A673 (cell line): ENCODE measurements around the gene SLC8A2. TPM values are rescaled to one million over a fixed set of nuclear protein-coding genes. Genes with fewer than 3 reads are reported as not detected.
A peak's percentile ranks its signal among the peaks of the same experiment; 100 is the strongest.

Experiments
- BruUV-seq: library from RNA; stranded (reverse); fragments of 400-500 nt; replicated peaks from 2 replicates; lab custom pipeline; 2021; lab: Mats Ljungman, UMichigan
- CTCF ChIA-PET: fragments of 300-600 bp; sonication (Branson Sonifier 250); formaldehyde crosslinking; loops from one replicate; lab custom pipeline; 2022; ENCODE audit warnings: antibody characterized with exemption; lab: Charles Lee
- POLR2A ChIA-PET: fragments of 300-600 bp; sonication (Branson Sonifier 250); formaldehyde crosslinking; loops from one replicate; lab custom pipeline; 2022; ENCODE audit warnings: antibody characterized with exemption; ENCODE audit not compliant: low non-redundant PET; lab: Charles Lee
- DNase-seq: peaks from one replicate; pipeline ENCODE4 v3.0.0-alpha.2; 2015; ENCODE audit warnings: low spot score
- H3K27ac ChIP-seq: fragments of 200-600 bp; sonication (generic); 2 replicates; pipeline ENCODE4 v1.5.1; 2016; ENCODE audit warnings: mixed run types, low read depth, mild to moderate bottlenecking, mixed read lengths, antibody characterized with exemption, low read length; ENCODE audit not compliant: poor library complexity, severe bottlenecking
- H3K27me3 ChIP-seq: fragments of 200-600 bp; sonication (generic); replicated peaks from 2 replicates; pipeline ENCODE4 v1.6.1; 2017; ENCODE audit warnings: mixed run types, low read depth, mild to moderate bottlenecking, mixed read lengths, antibody characterized with exemption, low read length; ENCODE audit not compliant: insufficient read depth, poor library complexity
- H3K36me3 ChIP-seq: fragments of 200-600 bp; sonication (generic); 2 replicates; pipeline ENCODE4 v1.6.1; 2016; ENCODE audit warnings: mixed run types, mild to moderate bottlenecking, mixed read lengths, antibody characterized with exemption, low read length; ENCODE audit not compliant: insufficient read depth, poor library complexity, severe bottlenecking
- H3K4me1 ChIP-seq: fragments of 200-600 bp; sonication (generic); 2 replicates; pipeline ENCODE4 v1.6.1; 2017; ENCODE audit warnings: mixed run types, mild to moderate bottlenecking, mixed read lengths, antibody characterized with exemption, low read length; ENCODE audit not compliant: insufficient read depth, poor library complexity, severe bottlenecking
- H3K4me3 ChIP-seq: fragments of 200-600 bp; sonication (generic); 2 replicates; pipeline ENCODE4 v1.5.1; 2016; ENCODE audit warnings: low read depth, mixed run types, mild to moderate bottlenecking, mixed read lengths, low read length; ENCODE audit not compliant: poor library complexity, severe bottlenecking
- H3K9me3 ChIP-seq: fragments of 200-600 bp; sonication (generic); 2 replicates; pipeline ENCODE4 v1.6.1; 2016; ENCODE audit warnings: mixed run types, low read depth, mild to moderate bottlenecking, mixed read lengths, antibody characterized with exemption, low read length; ENCODE audit not compliant: poor library complexity, severe bottlenecking
- CTCF ChIP-seq: fragments of 300-800, 200-600 bp; sonication (generic); conservative IDR thresholded peaks from 2 replicates; pipeline ENCODE4 v1.5.1; 2017; ENCODE audit warnings: low read depth, mild to moderate bottlenecking, antibody characterized with exemption, low read length, moderate library complexity, mixed read lengths
- EZH2 ChIP-seq: fragments of 200-600 bp; sonication (generic); IDR thresholded peaks from 2 replicates; pipeline ENCODE4 v1.6.1; 2017; ENCODE audit warnings: borderline replicate concordance, low read depth, mild to moderate bottlenecking, mixed read lengths, antibody characterized with exemption, low read length; ENCODE audit not compliant: poor library complexity, severe bottlenecking
- intact Hi-C: fragments of 100-400 bp; cut with micrococcal nuclease; formaldehyde crosslinking; loops from one replicate; pipeline ENCODE4 v1.10.0; 2022; ENCODE audit not compliant: unreplicated experiment
- total RNA-seq: library from RNA; stranded (reverse); gene quantifications from 2 replicates; pipeline ENCODE4 v1.2.3, GENCODE V29; 2021

SLC8A2 gene
- total RNA-seq, 1 experiment from 2014 or later, result 3.2 TPM

- DNase-seq, result no peak
- TF ChIP-seq CTCF, result no peak
- no peak for TF ChIP-seq EZH2
- ChIA-PET POLR2A (no interaction called here), CTCF (interaction anchor here (0.7 to 1.2 kb wide), 3 partner anchors 17 to 75 kb away, joined by 3 to 14 read pairs (median 3); partner anchors contain the start of gene KPTN)
- BruUV-seq, result no TSS peak
- no peaks in the 10 kb centered on the region for H3K9me3 ChIP-seq
- H3K4me3 ChIP-seq, result peak overlapping the region; percentile 20
- H3K27me3 ChIP-seq, result peaks cover 7% of the 10 kb centered on the region
- intact Hi-C loops, result no loop called here
- H3K27ac ChIP-seq, result no peak overlapping the region
- peaks cover 17% of the 10 kb centered on the region for H3K4me1 ChIP-seq
- no peaks in the 10 kb centered on the region for H3K36me3 ChIP-seq
Observed at GRCh38 chr19:47445527-47445926, 26.2 kb downstream of the SLC8A2 start.

DNA sequence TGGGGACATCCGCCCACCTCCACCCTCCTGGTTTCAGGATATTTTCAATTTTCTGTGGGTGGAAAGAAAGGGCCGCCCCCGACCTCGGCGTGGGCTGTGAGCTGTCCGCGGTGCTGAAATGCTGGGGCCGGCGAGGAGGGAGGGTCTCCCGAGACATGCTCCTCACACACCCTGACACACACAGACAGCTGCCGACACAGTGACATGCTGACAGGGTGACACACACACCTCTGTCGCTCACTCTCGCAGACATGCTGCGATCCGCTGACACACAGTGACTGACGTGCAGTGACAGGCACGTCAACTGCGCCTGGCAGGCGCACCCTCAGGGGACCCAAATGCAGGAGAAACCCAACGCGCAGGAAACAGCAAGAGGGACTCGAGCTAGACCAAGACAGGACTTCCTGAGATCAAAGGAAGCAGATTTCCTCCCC, 27.3 kb downstream of the SLC8A2 start:
- peak; percentile 39 for DNase-seq
- TF ChIP-seq EZH2, result no peak
- no peak for TF ChIP-seq CTCF
- BruUV-seq, result no TSS peak
- Histone ChIP-seq H3K4me3 (no peak overlapping the region), H3K27me3 (peaks cover 7% of the 10 kb centered on the region), H3K36me3 (no peaks in the 10 kb centered on the region), H3K27ac (no peak overlapping the region), H3K4me1 (peaks cover 17% of the 10 kb centered on the region), H3K9me3 (no peaks in the 10 kb centered on the region)
- CTCF ChIA-PET, result no interaction called here
- intact Hi-C loops, result no loop called here
- POLR2A ChIA-PET, result no interaction called here

GRCh38 chr19:47443331-47443730, 28.4 kb downstream of the SLC8A2 start:
- no peak overlapping the region for H3K4me3 ChIP-seq
- no peaks in the 10 kb centered on the region for H3K9me3 ChIP-seq
- TF ChIP-seq EZH2 (no peak), CTCF (no peak)
- intact Hi-C loops, result no loop called here
- POLR2A ChIA-PET, result no interaction called here
- CTCF ChIA-PET, result no interaction called here
- no TSS peak for BruUV-seq
- peaks cover 17% of the 10 kb centered on the region for H3K4me1 ChIP-seq
- no peak for DNase-seq
- H3K36me3 ChIP-seq, result no peaks in the 10 kb centered on the region
- peaks cover 7% of the 10 kb centered on the region for H3K27me3 ChIP-seq
- no peak overlapping the region for H3K27ac ChIP-seq
